ENCODE results near the gene SHISA6.

The SHISA6 gene

GRCh38 chr17:11363565-11364117, 122.6 kb downstream of the SHISA6 start:
- no peak for DNase-seq

- no peak for DNase-seq
These were observed 125.3 kb downstream of the SHISA6 start for GRCh38 chr17:11366272-11366850.

GRCh38 chr17:11369575-11369974, 128.6 kb downstream of the SHISA6 start:
- DNase-seq: no peak

GRCh38 chr17:11372692-11373091, 131.7 kb downstream of the SHISA6 start:
- DNase-seq: no peak

- no peak for DNase-seq
These were observed 137.5 kb downstream of the SHISA6 start for GRCh38 chr17:11378506-11378905.

- no peak for DNase-seq
These were observed 139.7 kb downstream of the SHISA6 start for GRCh38 chr17:11380761-11381160.

GRCh38 chr17:11383157-11383556, 142.1 kb downstream of the SHISA6 start:
- DNase-seq: no peak

- DNase-seq: no peak
These were observed 143.1 kb downstream of the SHISA6 start for GRCh38 chr17:11384131-11384530.

- DNase-seq: no peak
These were observed 146.6 kb downstream of the SHISA6 start for GRCh38 chr17:11387610-11388009.

GRCh38 chr17:11388054-11388453, 147.0 kb downstream of the SHISA6 start:
- DNase-seq: no peak

- no peak for DNase-seq
These were observed 148.6 kb downstream of the SHISA6 start for GRCh38 chr17:11389583-11389982.

GRCh38 chr17:11391134-11391533, 150.1 kb downstream of the SHISA6 start:
- no peak for DNase-seq

GRCh38 chr17:11404431-11405276, 163.6 kb downstream of the SHISA6 start:
- DNase-seq: peak; percentile 13 to 17

GRCh38 chr17:11406716-11407115, 165.7 kb downstream of the SHISA6 start:
- no peak for DNase-seq

GRCh38 chr17:11412654-11413053, 171.6 kb downstream of the SHISA6 start:
- no peak for DNase-seq

GRCh38 chr17:11418342-11418741, 177.3 kb downstream of the SHISA6 start:
- no peak for DNase-seq

GRCh38 chr17:11430751-11431150, 189.7 kb downstream of the SHISA6 start:
- DNase-seq: no peak

GRCh38 chr17:11438673-11439072, 197.7 kb downstream of the SHISA6 start:
- no peak for DNase-seq

- DNase-seq: no peak
These were observed 200.0 kb downstream of the SHISA6 start for GRCh38 chr17:11441004-11441403.

GRCh38 chr17:11446316-11446715, 205.3 kb downstream of the SHISA6 start:
- DNase-seq: no peak

GRCh38 chr17:11454096-11454495, 213.1 kb downstream of the SHISA6 start:
- DNase-seq: no peak

GRCh38 chr17:11458279-11458678, 217.3 kb downstream of the SHISA6 start:
- no peak for DNase-seq

- no peak for DNase-seq
These were observed 218.9 kb downstream of the SHISA6 start for GRCh38 chr17:11459861-11460331.

GRCh38 chr17:11461993-11462548, 221.1 kb downstream of the SHISA6 start:
- DNase-seq: no peak
